Mammary epithelial cell (primary cell): Measurements from ENCODE around the gene TAOK1.

Experiments
- EZH2 ChIP-seq: IDR thresholded peaks from 2 replicates; pipeline ENCODE4 v1.6.1; 2012; ENCODE audit warnings: low read length, inconsistent platforms, borderline replicate concordance
- TF ChIP-seq, protein P1 (sequence below), 2 donors: IDR thresholded peaks in 1 of 2; conservative IDR thresholded peaks in 1 of 2; 2 replicates each; pipeline ENCODE4 v1.5.1; 2011 to 2012; ENCODE audit warnings: inconsistent platforms in 2 of 2, low read length in 2 of 2, mild to moderate bottlenecking in 2 of 2, control low read depth in 1 of 2, low read depth in 1 of 2; ENCODE audit not compliant: insufficient read depth in 1 of 2; ENCODE audit errors: extremely low read depth in 1 of 2

DNA sequence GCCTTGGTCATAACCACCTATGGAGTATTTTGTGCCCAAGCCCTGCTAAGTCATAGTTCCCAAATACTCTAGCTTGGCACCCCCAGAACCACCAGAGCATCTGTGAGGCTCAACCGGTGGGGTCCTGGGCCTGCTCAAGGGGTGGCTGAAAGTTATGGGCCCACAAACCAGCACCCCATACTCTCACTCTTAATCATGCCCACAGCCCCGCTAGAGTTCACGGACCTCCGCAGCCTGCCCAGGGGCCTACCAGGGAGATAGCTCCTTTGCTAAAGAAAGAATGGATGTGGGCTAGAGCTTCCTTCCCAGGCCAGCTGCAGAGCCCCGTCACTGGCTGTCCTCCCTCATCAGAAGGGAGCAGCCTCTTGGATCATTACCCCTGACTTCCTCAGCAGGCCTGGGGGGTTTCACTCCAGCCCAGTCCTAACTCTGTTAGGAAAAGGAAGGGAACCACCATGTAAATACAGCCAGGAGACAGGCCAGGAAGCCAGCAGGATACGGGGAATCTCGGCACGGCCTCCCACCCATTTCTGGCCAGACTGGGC, 197.9 kb downstream of the TAOK1 start:
- TF ChIP-seq, protein P1, sequence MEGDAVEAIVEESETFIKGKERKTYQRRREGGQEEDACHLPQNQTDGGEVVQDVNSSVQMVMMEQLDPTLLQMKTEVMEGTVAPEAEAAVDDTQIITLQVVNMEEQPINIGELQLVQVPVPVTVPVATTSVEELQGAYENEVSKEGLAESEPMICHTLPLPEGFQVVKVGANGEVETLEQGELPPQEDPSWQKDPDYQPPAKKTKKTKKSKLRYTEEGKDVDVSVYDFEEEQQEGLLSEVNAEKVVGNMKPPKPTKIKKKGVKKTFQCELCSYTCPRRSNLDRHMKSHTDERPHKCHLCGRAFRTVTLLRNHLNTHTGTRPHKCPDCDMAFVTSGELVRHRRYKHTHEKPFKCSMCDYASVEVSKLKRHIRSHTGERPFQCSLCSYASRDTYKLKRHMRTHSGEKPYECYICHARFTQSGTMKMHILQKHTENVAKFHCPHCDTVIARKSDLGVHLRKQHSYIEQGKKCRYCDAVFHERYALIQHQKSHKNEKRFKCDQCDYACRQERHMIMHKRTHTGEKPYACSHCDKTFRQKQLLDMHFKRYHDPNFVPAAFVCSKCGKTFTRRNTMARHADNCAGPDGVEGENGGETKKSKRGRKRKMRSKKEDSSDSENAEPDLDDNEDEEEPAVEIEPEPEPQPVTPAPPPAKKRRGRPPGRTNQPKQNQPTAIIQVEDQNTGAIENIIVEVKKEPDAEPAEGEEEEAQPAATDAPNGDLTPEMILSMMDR (conservative IDR thresholded peaks at IDR 0.05 in 1 of 2, IDR thresholded peaks at IDR 0.05 in 1 of 2; ENCODE audit: extremely low read depth in 1 of 2, insufficient read depth in 1 of 2, low read depth in 1 of 2, low read length in 2 of 2), result no peak
- no peak for TF ChIP-seq EZH2
